ENCODE data around the gene HBG2.

DNA sequence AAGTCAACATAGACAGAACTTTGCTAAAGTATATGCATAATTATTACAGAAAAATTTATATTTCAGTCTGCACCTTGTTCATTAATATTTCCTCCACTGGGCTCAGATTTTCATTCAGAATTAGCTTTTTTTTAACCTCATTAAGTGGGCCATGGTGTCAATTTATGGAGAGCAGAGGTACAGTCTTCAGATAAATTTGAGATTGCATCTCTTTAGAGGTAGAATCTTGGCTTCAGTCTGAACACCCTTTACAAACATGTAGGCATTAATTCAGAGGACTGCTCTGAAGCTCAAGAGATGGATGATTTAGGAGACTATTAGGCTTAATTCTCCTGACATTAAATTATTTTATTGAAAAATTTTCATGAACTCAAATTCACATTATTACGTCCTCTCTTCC lies 24.3 kb downstream of the HBG2 start:
- TF ChIP-seq CTCF (IDR thresholded peaks at IDR 0.05) (no peak), EP300 (IDR thresholded peaks at IDR 0.05) (no peak), POLR2A (IDR thresholded peaks at IDR 0.05) (no peak)
